Neuronal stem cell (in vitro differentiated cells): ENCODE data around the gene FUBP3.
A peak's percentile ranks its signal among the peaks of the same experiment; 100 is the strongest.

Source experiments
- DNase-seq: peaks from one replicate; pipeline ENCODE4 v3.0.0-alpha.2; 2013; ENCODE audit warnings: low spot score
- H2AFZ ChIP-seq: one replicate; pipeline ENCODE4 v1.6.1; 2013; ENCODE audit warnings: mild to moderate bottlenecking, low read length, inconsistent platforms
- H2AK5ac ChIP-seq: 2 replicates; pipeline ENCODE4 v1.6.1; 2013; ENCODE audit warnings: low read depth, mild to moderate bottlenecking, inconsistent platforms, low read length, moderate library complexity, mixed read lengths
- H2BK120ac ChIP-seq: 2 replicates; pipeline ENCODE4 v1.6.1; 2013; ENCODE audit warnings: low read depth, mild to moderate bottlenecking, inconsistent platforms, low read length, moderate library complexity, mixed read lengths
- H2BK12ac ChIP-seq: one replicate; pipeline ENCODE4 v1.6.1; 2013; ENCODE audit warnings: low read length, inconsistent platforms
- H2BK15ac ChIP-seq: 2 replicates; pipeline ENCODE4 v1.6.1; 2013; ENCODE audit warnings: mild to moderate bottlenecking, low read length, inconsistent platforms, mixed read lengths
- H2BK5ac ChIP-seq: one replicate; pipeline ENCODE4 v1.6.1; 2013; ENCODE audit warnings: inconsistent platforms, mild to moderate bottlenecking, low read length, moderate library complexity
- H3K14ac ChIP-seq: one replicate; pipeline ENCODE4 v1.6.1; 2013; ENCODE audit warnings: low read length, inconsistent platforms
- H3K18ac ChIP-seq: 2 replicates; pipeline ENCODE4 v1.6.1; 2013; ENCODE audit warnings: low read length, inconsistent platforms
- H3K23ac ChIP-seq: 2 replicates; pipeline ENCODE4 v1.6.1; 2013; ENCODE audit warnings: low read depth, mild to moderate bottlenecking, mixed read lengths, low read length, inconsistent platforms; ENCODE audit not compliant: poor library complexity
- H3K27ac ChIP-seq: replicated peaks from 3 replicates; pipeline ENCODE4 v1.5.1; 2013; ENCODE audit warnings: low read length, inconsistent platforms
- H3K27me3 ChIP-seq, 3 experiments: 2 replicates each; pipeline ENCODE4 v1.6.1; 2013; ENCODE audit warnings: low read length in 3 of 3, mild to moderate bottlenecking in 2 of 3, inconsistent platforms in 1 of 3, low read depth in 1 of 3, mixed read lengths in 1 of 3, moderate library complexity in 1 of 3; ENCODE audit not compliant: control insufficient read depth in 3 of 3, insufficient read depth in 3 of 3
- H3K36me3 ChIP-seq, 2 donors: replicated peaks in 1 of 2; 2 replicates each; pipeline ENCODE4 v1.6.1; 2013; ENCODE audit warnings: low read length in 2 of 2; ENCODE audit not compliant: control insufficient read depth in 2 of 2, insufficient read depth in 2 of 2
- H3K4ac ChIP-seq: 2 replicates; pipeline ENCODE4 v1.6.1; 2013; ENCODE audit warnings: inconsistent platforms, mild to moderate bottlenecking, low read length, moderate library complexity
- H3K4me1 ChIP-seq, 2 donors: 1 replicate in 1 of 2; 2 replicates in 1 of 2; pipeline ENCODE4 v1.6.1; 2013; ENCODE audit warnings: low read length in 2 of 2, low read depth in 1 of 2; ENCODE audit not compliant: control insufficient read depth in 2 of 2, insufficient read depth in 1 of 2
- H3K4me2 ChIP-seq: one replicate; pipeline ENCODE4 v1.6.1; 2013; ENCODE audit warnings: mild to moderate bottlenecking, low read length, inconsistent platforms; ENCODE audit not compliant: insufficient read depth, poor library complexity, severe bottlenecking
- H3K4me3 ChIP-seq, 2 donors: 2 replicates each; pipeline ENCODE4 v1.5.1; 2013; ENCODE audit warnings: low read length in 2 of 2, mild to moderate bottlenecking in 2 of 2, inconsistent platforms in 1 of 2, moderate library complexity in 1 of 2
- H3K79me1 ChIP-seq: one replicate; pipeline ENCODE4 v1.6.1; 2013; ENCODE audit warnings: low read depth, mild to moderate bottlenecking, inconsistent platforms, low read length, moderate library complexity
- H3K9ac ChIP-seq: one replicate; pipeline ENCODE4 v1.6.1; 2013; ENCODE audit warnings: mild to moderate bottlenecking, low read depth, low read length, inconsistent platforms; ENCODE audit not compliant: poor library complexity
- H3K9me3 ChIP-seq, 2 donors: replicated peaks in 1 of 2; 2 replicates each; pipeline versions ENCODE3 to v1.6.1; 2013; ENCODE audit warnings: low read length in 2 of 2, mild to moderate bottlenecking in 2 of 2, inconsistent platforms in 1 of 2, low read depth in 1 of 2, mixed read lengths in 1 of 2, moderate library complexity in 1 of 2; ENCODE audit not compliant: control insufficient read depth in 2 of 2, insufficient read depth in 1 of 2
- H4K8ac ChIP-seq: one replicate; pipeline ENCODE4 v1.6.1; 2013; ENCODE audit warnings: low read depth, mild to moderate bottlenecking, inconsistent platforms, low read length, moderate library complexity
- H4K91ac ChIP-seq: one replicate; pipeline ENCODE4 v1.6.1; 2013; ENCODE audit warnings: low read length, low read depth, mild to moderate bottlenecking, inconsistent platforms; ENCODE audit not compliant: poor library complexity
- WGBS, 2 donors: extraction: QIAGEN DNeasy Blood & Tissue Kit; methylation state at CpG; one replicate each; pipeline ENCODE4 v1.1.7; 2013; ENCODE audit warnings: missing lambda C conversion rate in 2 of 2, mixed read lengths in 1 of 2; ENCODE audit not compliant: insufficient read length in 2 of 2, insufficient replicate concordance in 1 of 2; ENCODE audit errors: extremely low coverage in 2 of 2; 5-methylcytosine and 5-hydroxymethylcytosine counted together

The FUBP3 gene

DNA sequence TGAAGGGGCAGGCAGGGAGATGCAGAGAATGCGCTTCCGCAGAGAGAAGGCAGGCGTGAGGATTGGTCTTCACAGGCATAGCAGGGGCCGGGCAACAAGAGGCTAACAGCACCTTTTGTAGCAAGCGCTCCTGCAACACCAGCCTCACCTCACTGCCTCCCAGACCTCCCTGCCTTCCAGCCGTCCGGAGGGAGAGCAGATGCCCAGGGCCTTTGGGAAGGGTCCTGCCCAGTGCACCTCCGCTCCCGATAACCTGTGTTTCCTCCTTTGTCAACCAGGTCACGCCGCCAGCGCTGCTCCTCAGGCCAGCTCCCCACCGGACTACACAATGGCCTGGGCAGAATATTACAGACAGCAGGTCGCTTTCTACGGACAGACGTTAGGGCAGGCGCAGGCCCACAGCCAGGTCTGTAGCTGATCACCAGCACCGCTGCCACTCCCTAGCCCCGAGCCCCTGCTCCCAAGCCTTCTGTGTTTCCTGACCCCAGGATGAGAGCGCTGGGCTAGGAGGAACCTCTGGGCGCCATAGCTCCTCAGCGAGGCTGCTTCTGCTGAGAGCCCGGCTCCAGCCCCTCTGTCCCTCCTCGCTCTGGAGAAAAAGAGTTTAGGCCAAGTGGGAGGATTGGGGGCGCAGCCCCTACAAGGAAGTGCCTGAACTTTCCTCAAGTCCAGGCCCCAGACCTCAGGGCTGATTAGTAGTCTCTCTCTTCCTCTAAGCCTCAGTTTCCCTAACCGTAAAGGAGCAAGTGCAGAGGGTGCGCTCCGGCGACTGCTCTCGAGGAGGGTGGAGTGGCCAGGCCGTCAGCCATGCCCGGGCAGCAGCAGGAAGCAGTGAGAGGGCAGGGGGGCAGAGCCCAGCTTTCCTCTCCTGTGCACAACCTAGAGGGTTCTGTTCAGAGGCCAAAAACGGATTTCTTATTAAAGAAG, 56.6 kb downstream of the FUBP3 start:
- Histone ChIP-seq H3K36me3 (peaks cover 42 to 79% of the 10 kb centered on the region in 2 donors), H3K9me3 (no peaks in the 10 kb centered on the region), H3K14ac (no peak overlapping the region), H3K4ac (no peak overlapping the region), H2AFZ (no peak overlapping the region), H3K4me1 (peaks cover 0 to 11% of the 10 kb centered on the region in 2 donors), H2BK15ac (no peak overlapping the region), H3K4me2 (no peak overlapping the region), H3K23ac (no peak overlapping the region), H4K8ac (no peak overlapping the region), H3K9ac (no peak overlapping the region), H3K27me3 (no peaks in the 10 kb centered on the region), H4K91ac (no peak overlapping the region), H2BK12ac (no peak overlapping the region), H2BK120ac (no peak overlapping the region), H2AK5ac (no peak overlapping the region), H3K18ac (no peak overlapping the region), H3K4me3 (no peak overlapping the region), H3K79me1 (peaks cover 6% of the 10 kb centered on the region), H3K27ac (no peak overlapping the region), H2BK5ac (no peak overlapping the region)
- no CpG with 5 or more reads among the region's 33 CpGs for WGBS, 2 donors
- no peak for DNase-seq

DNA sequence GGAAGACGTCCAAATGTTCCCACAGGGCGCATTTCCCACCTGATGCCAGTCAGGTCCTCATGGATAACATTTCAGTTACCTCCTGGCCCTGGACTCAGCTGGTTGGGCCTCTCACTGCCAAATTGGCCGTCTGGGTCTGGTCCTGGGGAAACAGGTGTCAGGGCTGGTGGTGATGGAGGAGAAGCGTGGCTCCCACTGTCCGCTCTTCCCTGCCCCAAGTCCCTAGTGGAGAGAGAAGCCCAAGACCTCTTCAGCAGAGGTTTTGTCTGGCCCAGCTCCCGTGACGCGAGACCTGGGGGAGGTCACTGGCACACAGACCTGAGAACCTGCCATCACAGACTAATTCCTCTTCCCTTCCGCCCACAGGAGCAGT, 57.3 kb downstream of the FUBP3 start:
- no peaks in the 10 kb centered on the region for H3K27me3 ChIP-seq
- H3K4me2 ChIP-seq, result no peak overlapping the region
- no peak overlapping the region for H3K23ac ChIP-seq
- H3K4me3 ChIP-seq, result no peak overlapping the region
- no peak overlapping the region for H2BK15ac ChIP-seq
- H2AK5ac ChIP-seq, result no peak overlapping the region
- H3K18ac ChIP-seq, result no peak overlapping the region
- H2BK120ac ChIP-seq, result no peak overlapping the region
- H3K9ac ChIP-seq, result no peak overlapping the region
- no peak overlapping the region for H3K4ac ChIP-seq
- no peak overlapping the region for H2BK12ac ChIP-seq
- H3K9me3 ChIP-seq, result no peaks in the 10 kb centered on the region
- H4K8ac ChIP-seq, result no peak overlapping the region
- H2BK5ac ChIP-seq, result no peak overlapping the region
- WGBS, 2 donors, result no CpG with 5 or more reads among the region's 9 CpGs
- peaks cover 35 to 73% of the 10 kb centered on the region in 2 donors for H3K36me3 ChIP-seq
- H3K27ac ChIP-seq, result no peak overlapping the region
- no peak overlapping the region for H4K91ac ChIP-seq
- no peak overlapping the region for H3K14ac ChIP-seq
- no peak overlapping the region for H2AFZ ChIP-seq
- no peak for DNase-seq
- peaks cover 5% of the 10 kb centered on the region for H3K79me1 ChIP-seq
- peaks cover 0 to 11% of the 10 kb centered on the region in 2 donors for H3K4me1 ChIP-seq

DNA sequence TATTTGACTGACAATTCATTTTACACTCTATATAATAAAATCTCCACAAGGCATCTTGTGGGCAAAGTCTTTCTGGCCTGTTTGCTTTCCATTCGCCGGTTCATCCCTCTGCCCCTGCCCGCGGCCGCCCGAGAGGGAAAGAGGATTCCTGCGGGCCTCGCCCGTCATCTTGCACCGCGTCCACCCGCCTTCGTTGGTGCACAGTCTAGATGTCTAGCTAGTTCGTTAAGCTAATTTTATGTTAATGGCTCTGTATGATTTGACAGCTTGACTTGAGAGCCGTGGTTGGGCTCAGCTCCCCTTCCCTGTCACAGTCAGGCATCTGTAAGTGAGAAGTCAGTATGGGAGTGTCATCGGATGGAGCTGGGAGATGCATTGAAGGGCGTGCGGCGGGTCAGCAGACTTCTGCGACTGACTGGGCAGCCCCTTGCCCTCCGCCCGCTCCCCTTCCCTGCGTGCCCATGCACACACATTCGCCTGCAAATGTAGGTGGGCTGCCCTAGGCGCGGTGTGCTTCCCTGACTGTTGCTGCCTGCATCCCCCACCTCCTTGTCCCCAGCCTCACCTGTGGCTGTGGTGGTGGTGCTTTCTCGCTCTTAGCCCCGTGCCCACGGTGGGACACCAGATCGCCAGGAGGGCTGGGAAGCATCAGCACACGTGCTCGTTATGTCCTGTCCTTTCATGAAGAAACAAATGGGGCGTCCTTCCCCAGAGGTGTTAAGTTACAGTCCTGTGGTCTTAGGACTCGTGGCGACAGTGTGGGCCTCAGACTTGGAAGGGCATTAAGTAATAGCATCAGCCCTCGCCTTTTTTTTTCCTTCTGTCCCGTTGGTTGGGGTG, 59.1 kb downstream of the FUBP3 start:
- Histone ChIP-seq H3K9me3 (no peaks in the 10 kb centered on the region), H4K91ac (no peak overlapping the region), H2BK12ac (no peak overlapping the region), H3K9ac (no peak overlapping the region), H2BK120ac (no peak overlapping the region), H2BK15ac (no peak overlapping the region), H3K4me1 (peaks cover 0 to 11% of the 10 kb centered on the region in 2 donors), H3K4me2 (no peak overlapping the region), H3K36me3 (peaks cover 22 to 54% of the 10 kb centered on the region in 2 donors), H4K8ac (no peak overlapping the region), H3K27me3 (peaks cover 0 to 3% (median 0%) of the 10 kb centered on the region in 3 experiments), H3K4ac (no peak overlapping the region), H2BK5ac (no peak overlapping the region), H3K23ac (peak overlapping the region; percentile 70), H3K18ac (peak overlapping the region; percentile 17), H3K79me1 (peaks cover 4% of the 10 kb centered on the region), H2AK5ac (no peak overlapping the region), H3K4me3 (peak overlapping the region in 1 of 2 donors; percentile 57), H2AFZ (no peak overlapping the region), H3K27ac (no peak overlapping the region), H3K14ac (no peak overlapping the region)
- no CpG with 5 or more reads among the region's 37 CpGs for WGBS, 2 donors
- DNase-seq, result peak; percentile 15
